ENCODE measurements around the gene LAMB3. TPM values are rescaled to one million over a fixed set of nuclear protein-coding genes. Genes with fewer than 3 reads are reported as not detected.

The LAMB3 gene
- polyA plus RNA-seq, 1 donor from 2014 or later = 5.8 TPM

- no peak overlapping the region for H3K9ac ChIP-seq (ENCODE audit: low read length)
- no peaks in the 10 kb centered on the region for H3K36me3 ChIP-seq (ENCODE audit: insufficient read depth, low read length)
- no peaks in the 10 kb centered on the region for H3K79me2 ChIP-seq (replicated peaks; ENCODE audit: insufficient read depth, low read length)
- H4K20me1 ChIP-seq (ENCODE audit: insufficient read depth) = no peaks in the 10 kb centered on the region
- no peaks in the 10 kb centered on the region for H3K9me2 ChIP-seq (ENCODE audit: insufficient read depth, low read length)
- H3F3A ChIP-seq (ENCODE audit: insufficient read depth, low read length, poor library complexity, severe bottlenecking) = no peaks in the 10 kb centered on the region
- no peak overlapping the region for H3K4me3 ChIP-seq (ENCODE audit: low read length)
- H3K4me2 ChIP-seq (ENCODE audit: low read length) = no peak overlapping the region
- H2AFZ ChIP-seq (ENCODE audit: low read depth, low read length) = no peak overlapping the region
- no peak overlapping the region for H3K27ac ChIP-seq (ENCODE audit: low read length)
- no peaks in the 10 kb centered on the region for H3K9me3 ChIP-seq (ENCODE audit: low read length)
- TF ChIP-seq SMC3 (conservative IDR thresholded peaks at IDR 0.05; ENCODE audit: poor library complexity) = no peak
- no peak for TF ChIP-seq MXI1 (conservative IDR thresholded peaks at IDR 0.05; ENCODE audit: poor library complexity, severe bottlenecking)
- no peak for TF ChIP-seq POLR2AphosphoS5 (IDR thresholded peaks at IDR 0.05)
- no peak for TF ChIP-seq REST (IDR thresholded peaks at IDR 0.05; ENCODE audit: borderline replicate concordance)
- no peak for TF ChIP-seq TAF1 (IDR thresholded peaks at IDR 0.05; ENCODE audit: low read depth)
- no peak for TF ChIP-seq EP300 (conservative IDR thresholded peaks at IDR 0.05; ENCODE audit: poor library complexity, severe bottlenecking)
- TF ChIP-seq RAD21 (conservative IDR thresholded peaks at IDR 0.05) = no peak
- TF ChIP-seq CTCF (IDR thresholded peaks at IDR 0.05; ENCODE audit: poor library complexity, severe bottlenecking) = no peak
- TF ChIP-seq EZH2 (IDR thresholded peaks at IDR 0.05; ENCODE audit: borderline replicate concordance, insufficient read depth, low read length, poor library complexity, severe bottlenecking) = no peak
- no peaks in the 10 kb centered on the region for H3K27me3 ChIP-seq (ENCODE audit: insufficient read depth, low read depth, low read length)
Observed at GRCh38 chr1:209635850-209636249, 16.4 kb downstream of the LAMB3 start.

GRCh38 chr1:209634005-209634737 is 18.1 kb downstream of the LAMB3 start:
- H3K27me3 ChIP-seq (ENCODE audit: insufficient read depth, low read depth, low read length) = no peaks in the 10 kb centered on the region
- TF ChIP-seq EP300 (conservative IDR thresholded peaks at IDR 0.05; ENCODE audit: poor library complexity, severe bottlenecking) (no peak), TAF1 (IDR thresholded peaks at IDR 0.05; ENCODE audit: low read depth) (no peak), MXI1 (conservative IDR thresholded peaks at IDR 0.05; ENCODE audit: poor library complexity, severe bottlenecking) (no peak), SMC3 (conservative IDR thresholded peaks at IDR 0.05; ENCODE audit: poor library complexity) (no peak), CTCF (IDR thresholded peaks at IDR 0.05; ENCODE audit: poor library complexity, severe bottlenecking) (no peak)
- no peaks in the 10 kb centered on the region for H3K36me3 ChIP-seq (ENCODE audit: insufficient read depth, low read length)
- H3K4me3 ChIP-seq (ENCODE audit: low read length) = no peak overlapping the region
- H3K27ac ChIP-seq (ENCODE audit: low read length) = no peak overlapping the region
- H3K4me2 ChIP-seq (ENCODE audit: low read length) = no peak overlapping the region
- no peak overlapping the region for H3K9ac ChIP-seq (ENCODE audit: low read length)
- H2AFZ ChIP-seq (ENCODE audit: low read depth, low read length) = no peak overlapping the region
- H4K20me1 ChIP-seq (ENCODE audit: insufficient read depth) = no peaks in the 10 kb centered on the region
- H3K79me2 ChIP-seq (replicated peaks; ENCODE audit: insufficient read depth, low read length) = no peaks in the 10 kb centered on the region
- no peaks in the 10 kb centered on the region for H3F3A ChIP-seq (ENCODE audit: insufficient read depth, low read length, poor library complexity, severe bottlenecking)
- no peaks in the 10 kb centered on the region for H3K9me3 ChIP-seq (ENCODE audit: low read length)
- H3K9me2 ChIP-seq (ENCODE audit: insufficient read depth, low read length) = no peaks in the 10 kb centered on the region
